ELF-1 (cell line): Measurements from ENCODE around the gene KYAT1.

Experiments
- DNase-seq: peaks from one replicate; pipeline ENCODE4 v3.0.0-alpha.2; 2016; ENCODE audit warnings: low read depth, low spot score

Gene KYAT1

DNA sequence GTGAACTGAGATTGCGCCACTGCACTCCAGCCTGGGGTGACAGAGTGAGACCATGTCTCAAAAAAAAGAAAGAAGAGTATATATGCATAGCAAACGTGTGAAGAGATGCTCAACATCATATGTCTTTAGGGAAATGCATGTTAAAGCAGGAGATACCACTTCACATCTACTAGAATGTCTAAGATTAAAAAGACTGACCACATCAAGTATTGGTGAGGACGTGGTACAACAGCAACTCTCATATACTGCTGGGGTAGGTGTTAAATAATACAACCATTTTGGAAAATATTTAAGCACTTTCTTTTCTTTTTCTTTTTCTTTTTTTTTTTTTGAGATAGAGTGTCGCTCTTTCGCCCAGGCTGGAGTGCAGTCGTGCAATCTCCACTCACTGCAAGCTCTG, 96.3 kb downstream of the KYAT1 start:
- no peak for DNase-seq
